Measurements from ENCODE around the gene UBD.

Gene UBD

DNA sequence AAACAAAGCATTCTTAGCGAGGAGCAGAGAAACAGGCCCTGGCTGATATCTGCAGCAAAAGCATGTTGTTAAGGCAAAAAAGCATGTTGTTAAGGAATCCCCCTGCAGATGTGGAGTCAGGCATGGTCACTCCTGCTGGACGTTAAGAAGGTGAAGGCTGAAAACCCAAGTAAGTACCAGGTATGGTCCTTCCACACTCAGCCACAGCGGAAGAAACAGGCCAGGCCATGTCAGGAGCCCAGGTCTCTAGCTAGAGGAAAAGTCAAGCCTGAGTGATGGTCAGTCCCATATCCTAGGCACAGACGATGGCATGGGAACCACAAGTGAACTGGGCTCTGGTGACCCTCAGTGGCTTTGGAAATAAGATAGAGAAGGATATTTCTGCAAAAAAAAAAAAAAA, 39.3 kb downstream of the UBD start:
- no peak for DNase-seq

- DNase-seq: no peak
These were observed 40.1 kb downstream of the UBD start for GRCh38 chr6:29519291-29520010.

- no peak for DNase-seq
These were observed 41.6 kb downstream of the UBD start for GRCh38 chr6:29517728-29518440.

- no peak for DNase-seq
These were observed 42.3 kb downstream of the UBD start for GRCh38 chr6:29517245-29517644.

DNA sequence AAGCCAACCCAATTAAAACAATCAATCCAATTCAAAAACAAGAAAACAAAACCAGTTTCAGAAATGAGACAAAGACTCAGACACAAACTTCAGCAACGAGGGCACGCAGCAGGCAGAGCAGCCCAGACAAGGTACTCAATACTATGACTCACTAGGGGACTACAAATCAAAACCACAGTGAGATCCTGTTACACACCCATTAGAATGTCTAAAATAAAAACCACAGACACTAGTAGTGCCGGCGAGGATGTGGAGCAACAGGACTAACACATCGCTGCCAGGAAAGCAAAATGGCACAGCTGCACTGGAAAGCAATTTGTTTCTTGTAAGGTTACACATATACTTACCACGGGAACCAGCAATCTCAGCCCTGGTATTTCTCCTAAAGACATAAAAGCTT, 43.4 kb downstream of the UBD start:
- DNase-seq: no peak

GRCh38 chr6:29510746-29511300, 48.7 kb downstream of the UBD start:
- no peak for DNase-seq

- peak; percentile 34 for DNase-seq
These were observed 49.3 kb downstream of the UBD start for GRCh38 chr6:29510202-29510601.

GRCh38 chr6:29509711-29510110, 49.8 kb downstream of the UBD start:
- no peak for DNase-seq

DNA sequence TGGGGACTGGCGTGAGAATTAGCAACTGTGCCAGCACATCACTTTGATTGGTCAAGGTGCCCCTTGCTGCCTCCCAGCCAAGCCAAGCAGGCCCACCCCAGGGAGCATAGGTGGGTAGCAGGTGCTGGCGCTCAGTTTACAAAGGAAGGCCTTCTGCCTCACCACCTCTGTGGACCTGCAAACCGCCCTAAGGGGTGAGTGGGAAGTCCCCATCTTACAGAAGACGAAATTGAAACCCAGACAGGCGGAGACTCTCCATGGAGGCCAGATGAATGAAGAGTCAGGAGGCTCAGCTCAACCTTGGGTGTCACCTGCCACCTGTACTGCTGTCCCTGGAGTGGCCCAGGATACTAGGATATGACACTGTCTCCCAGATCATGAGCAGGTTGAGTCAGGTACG, 50.3 kb downstream of the UBD start:
- DNase-seq: no peak

DNA sequence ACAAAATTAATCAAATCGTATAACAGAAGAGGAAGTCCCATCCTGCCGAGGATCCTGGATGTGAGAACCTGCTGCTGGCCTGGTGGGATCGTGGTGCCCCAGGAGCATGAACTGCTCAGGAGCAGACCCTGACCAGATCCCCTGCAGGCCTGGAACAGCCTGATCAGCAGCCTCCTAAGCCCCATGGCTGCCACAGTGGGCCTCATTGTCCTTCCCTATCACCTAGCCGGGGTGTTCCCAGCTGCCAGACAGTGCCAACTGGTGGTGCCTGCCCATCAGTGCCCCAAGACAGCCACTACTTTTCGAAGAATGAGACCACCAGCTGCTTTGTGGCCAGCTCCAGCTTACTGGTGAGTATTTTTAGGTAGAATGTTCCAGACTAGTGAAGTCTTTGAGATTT, 52.2 kb downstream of the UBD start:
- no peak for DNase-seq

DNA sequence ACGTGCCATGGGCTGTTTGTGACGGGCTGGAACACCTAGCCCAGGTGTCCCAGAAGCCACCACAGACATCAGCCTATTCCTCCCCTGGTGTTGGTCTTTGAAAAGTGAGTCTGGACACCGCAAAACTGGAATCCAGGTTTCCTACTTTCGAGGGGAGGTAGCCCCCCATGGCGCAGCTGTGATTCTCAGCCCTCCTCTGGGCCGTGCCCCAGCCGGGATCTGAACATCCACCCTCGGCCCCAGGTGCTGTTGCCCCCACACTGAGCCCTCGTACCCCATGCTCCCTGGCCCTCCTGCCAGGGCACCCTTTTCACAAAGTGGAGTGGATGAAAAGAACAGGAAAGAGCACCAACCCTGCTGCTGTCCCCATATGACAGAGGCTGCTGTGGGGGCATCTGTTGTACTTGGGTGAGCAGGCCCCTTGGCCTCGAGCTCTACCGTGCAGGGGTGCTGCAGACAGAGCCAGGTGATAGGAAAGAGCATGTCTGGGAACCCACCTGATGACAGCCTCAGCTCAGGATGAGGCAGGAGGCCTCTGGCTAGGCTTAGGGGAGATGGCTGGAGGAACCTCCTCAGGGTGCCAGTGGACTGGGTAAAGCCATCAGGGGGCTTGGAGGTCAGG, 53.0 kb downstream of the UBD start:
- no peak for DNase-seq

DNA sequence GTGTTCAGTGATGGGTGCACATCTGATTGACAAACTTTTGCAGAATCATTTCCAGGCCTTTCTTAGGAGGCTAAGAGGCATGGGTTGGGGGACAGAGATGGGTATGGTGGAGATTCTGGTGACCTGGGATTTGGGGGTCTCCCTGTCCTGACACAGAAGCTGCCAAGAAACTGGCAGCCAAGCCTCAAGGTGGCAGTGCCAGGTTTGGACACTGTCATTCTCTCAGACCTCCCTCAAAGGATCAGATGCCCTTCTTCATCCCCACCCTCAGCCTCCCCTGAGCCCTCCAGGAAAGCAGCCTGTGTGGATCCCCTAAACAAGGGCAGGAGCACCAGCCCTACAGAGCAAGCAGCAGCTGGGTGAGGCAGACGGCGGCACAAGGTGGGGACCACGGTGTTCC, 53.7 kb downstream of the UBD start:
- DNase-seq: no peak

All from NCI-H146 (cell line).